Testis (tissue), 3 donors: ENCODE data around the gene NCK2. TPM values are rescaled to one million over a fixed set of nuclear protein-coding genes. Genes with fewer than 3 reads are reported as not detected.

ENCODE experiments used
- DNase-seq: peaks from one replicate; pipeline ENCODE4 v3.0.0-alpha.2; 2019
- H3K27ac ChIP-seq, 2 donors: fragments of 200-600 bp; sonication (generic); one replicate each; pipeline ENCODE4 v1.5.1; 2019
- H3K27me3 ChIP-seq: fragments of 200-600 bp; sonication (generic); one replicate; pipeline ENCODE4 v1.5.1; 2019
- H3K36me3 ChIP-seq: fragments of 200-600 bp; sonication (generic); one replicate; pipeline ENCODE4 v1.5.1; 2017; ENCODE audit warnings: low read depth; ENCODE audit errors: missing control alignments
- H3K4me1 ChIP-seq: fragments of 200-600 bp; sonication (generic); one replicate; pipeline ENCODE4 v1.5.1; 2019
- H3K4me3 ChIP-seq, 2 donors: fragments of 200-600 bp; sonication (generic); one replicate each; pipeline ENCODE4 v1.5.1; 2017 to 2019
- H3K9me3 ChIP-seq: fragments of 200-600 bp; sonication (generic); one replicate; pipeline ENCODE4 v1.5.1; 2017
- POLR2A ChIP-seq: fragments of 450-650 bp; IDR thresholded peaks from one replicate; pipeline ENCODE4 v1.6.1; 2017; ENCODE audit warnings: antibody characterized with exemption, mild to moderate bottlenecking, moderate library complexity
- WGBS, 2 donors: methylation state at CpG; one replicate each; pipeline ENCODE4 v1.1.5; 2018; 5-methylcytosine and 5-hydroxymethylcytosine counted together
- intact Hi-C: fragments of 100-400 bp; cut with DNase I; formaldehyde crosslinking; loops from one replicate; pipeline ENCODE4 v1.15.1; 2023; ENCODE audit warnings: low total_unique reads
- polyA plus RNA-seq: library from polyadenylated mRNA; stranded (reverse); fragments of 350-450 nt; fragmentation: Illumina TruSeq; extraction: RNeasy Lipid Tissue Mini Kit (QIAGEN cat#74804); gene quantifications from one replicate; pipeline ENCODE4 v1.2.3, GENCODE V29; 2014; ENCODE audit warnings: low read depth, low replicate concordance; ENCODE audit not compliant: insufficient read depth
- total RNA-seq, 2 donors: library from RNA; depleted of rRNA; stranded (reverse); fragments of >200 nt; gene quantifications; one replicate each; pipeline ENCODE4 v1.2.3, GENCODE V29; 2016
- TF ChIP-seq, protein P1 (sequence below), 3 experiments: fragments of 450-650 bp in 2 of 3; fragments of 200-600 bp in 1 of 3; sonication (generic) in 1 of 3; IDR thresholded peaks; one replicate each; pipeline ENCODE4 v1.5.1; 2016 to 2019; ENCODE audit warnings: antibody characterized with exemption in 3 of 3, mild to moderate bottlenecking in 2 of 3, moderate library complexity in 1 of 3

NCK2 gene
- total and polyA plus RNA-seq, 3 donors from 2014 or later = 67.7 to 168 (median 105) TPM

- 40 to 74% methylated on average over 3 of the region's 3 CpGs for WGBS, 2 donors
- DNase-seq = no peak
- peak overlapping the region in 1 of 2 donors; percentile 11 for H3K27ac ChIP-seq
- H3K4me3 ChIP-seq = no peak overlapping the region
- H3K9me3 ChIP-seq = no peaks in the 10 kb centered on the region
- TF ChIP-seq, protein P1, sequence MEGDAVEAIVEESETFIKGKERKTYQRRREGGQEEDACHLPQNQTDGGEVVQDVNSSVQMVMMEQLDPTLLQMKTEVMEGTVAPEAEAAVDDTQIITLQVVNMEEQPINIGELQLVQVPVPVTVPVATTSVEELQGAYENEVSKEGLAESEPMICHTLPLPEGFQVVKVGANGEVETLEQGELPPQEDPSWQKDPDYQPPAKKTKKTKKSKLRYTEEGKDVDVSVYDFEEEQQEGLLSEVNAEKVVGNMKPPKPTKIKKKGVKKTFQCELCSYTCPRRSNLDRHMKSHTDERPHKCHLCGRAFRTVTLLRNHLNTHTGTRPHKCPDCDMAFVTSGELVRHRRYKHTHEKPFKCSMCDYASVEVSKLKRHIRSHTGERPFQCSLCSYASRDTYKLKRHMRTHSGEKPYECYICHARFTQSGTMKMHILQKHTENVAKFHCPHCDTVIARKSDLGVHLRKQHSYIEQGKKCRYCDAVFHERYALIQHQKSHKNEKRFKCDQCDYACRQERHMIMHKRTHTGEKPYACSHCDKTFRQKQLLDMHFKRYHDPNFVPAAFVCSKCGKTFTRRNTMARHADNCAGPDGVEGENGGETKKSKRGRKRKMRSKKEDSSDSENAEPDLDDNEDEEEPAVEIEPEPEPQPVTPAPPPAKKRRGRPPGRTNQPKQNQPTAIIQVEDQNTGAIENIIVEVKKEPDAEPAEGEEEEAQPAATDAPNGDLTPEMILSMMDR (IDR thresholded peaks at IDR 0.05) = no peak
- TF ChIP-seq POLR2A = no peak
- intact Hi-C loops = no loop called here
- H3K36me3 ChIP-seq = no peaks in the 10 kb centered on the region
- peaks cover 19% of the 10 kb centered on the region for H3K4me1 ChIP-seq
- H3K27me3 ChIP-seq = no peaks in the 10 kb centered on the region
These were observed 180.2 kb downstream of the NCK2 start for GRCh38 chr2:105924932-105925331.

GRCh38 chr2:105925390-105925789 lies 180.7 kb downstream of the NCK2 start:
- no peak for DNase-seq
- H3K36me3 ChIP-seq = no peaks in the 10 kb centered on the region
- no peaks in the 10 kb centered on the region for H3K27me3 ChIP-seq
- H3K4me1 ChIP-seq = peaks cover 19% of the 10 kb centered on the region
- 66 to 81% methylated on average over 6 of the region's 6 CpGs for WGBS, 2 donors
- peak overlapping the region in 1 of 2 donors; percentile 11 for H3K27ac ChIP-seq
- intact Hi-C loops = no loop called here
- H3K4me3 ChIP-seq = no peak overlapping the region
- H3K9me3 ChIP-seq = no peaks in the 10 kb centered on the region
- TF ChIP-seq, protein P1 (IDR thresholded peaks at IDR 0.05) = no peak
- no peak for TF ChIP-seq POLR2A

- Histone ChIP-seq H3K36me3 (no peaks in the 10 kb centered on the region), H3K4me1 (peaks cover 19% of the 10 kb centered on the region), H3K4me3 (no peak overlapping the region), H3K9me3 (no peaks in the 10 kb centered on the region), H3K27ac (no peak overlapping the region), H3K27me3 (no peaks in the 10 kb centered on the region)
- WGBS, 2 donors = 85 to 93% methylated on average over 3 of the region's 3 CpGs
- no peak for TF ChIP-seq POLR2A
- TF ChIP-seq, protein P1 (IDR thresholded peaks at IDR 0.05) = no peak
- DNase-seq = no peak
- intact Hi-C loops = no loop called here
These were observed 182.4 kb downstream of the NCK2 start for GRCh38 chr2:105926960-105927678.

DNA sequence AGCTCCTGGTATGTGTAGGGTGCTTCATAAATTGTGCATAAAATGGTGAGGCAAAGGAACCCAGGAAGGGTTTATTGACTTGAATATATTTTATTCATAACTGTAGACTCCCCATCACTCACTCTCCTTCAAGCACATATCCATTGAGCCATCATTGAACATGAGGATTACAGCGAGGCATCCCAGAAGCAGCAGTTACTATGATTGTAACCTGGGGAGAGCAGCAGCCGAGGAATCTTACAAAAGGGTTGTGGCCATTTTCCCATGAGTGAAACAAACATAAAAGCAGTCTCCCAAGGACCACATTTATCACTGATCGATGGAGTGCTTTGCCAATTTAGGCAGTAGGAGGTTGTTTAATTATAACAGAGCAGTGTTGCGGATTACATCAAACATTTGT lies 183.4 kb downstream of the NCK2 start:
- H3K36me3 ChIP-seq = no peaks in the 10 kb centered on the region
- no peak for DNase-seq
- WGBS, 2 donors = 77 to 89% methylated on average over 4 of the region's 4 CpGs
- H3K27me3 ChIP-seq = no peaks in the 10 kb centered on the region
- TF ChIP-seq, protein P1 (IDR thresholded peaks at IDR 0.05) = no peak
- intact Hi-C loops = no loop called here
- no peaks in the 10 kb centered on the region for H3K9me3 ChIP-seq
- peaks cover 23% of the 10 kb centered on the region for H3K4me1 ChIP-seq
- no peak overlapping the region for H3K4me3 ChIP-seq
- peak overlapping the region in 1 of 2 donors; percentile 41 for H3K27ac ChIP-seq

GRCh38 chr2:105928563-105928962 lies 183.9 kb downstream of the NCK2 start:
- peak overlapping the region; percentile 25 to 41 for H3K27ac ChIP-seq
- no peaks in the 10 kb centered on the region for H3K27me3 ChIP-seq
- H3K4me3 ChIP-seq = no peak overlapping the region
- WGBS, 2 donors = 63 to 78% methylated on average over 6 of the region's 6 CpGs
- peak; percentile 92 for DNase-seq
- H3K36me3 ChIP-seq = no peaks in the 10 kb centered on the region
- intact Hi-C loops = no loop called here
- TF ChIP-seq POLR2A = no peak
- TF ChIP-seq, protein P1 (IDR thresholded peaks at IDR 0.05) = no peak
- no peaks in the 10 kb centered on the region for H3K9me3 ChIP-seq
- peaks cover 23% of the 10 kb centered on the region for H3K4me1 ChIP-seq
